ENCODE measurements around the gene KATNAL2.

The KATNAL2 gene, protein sequence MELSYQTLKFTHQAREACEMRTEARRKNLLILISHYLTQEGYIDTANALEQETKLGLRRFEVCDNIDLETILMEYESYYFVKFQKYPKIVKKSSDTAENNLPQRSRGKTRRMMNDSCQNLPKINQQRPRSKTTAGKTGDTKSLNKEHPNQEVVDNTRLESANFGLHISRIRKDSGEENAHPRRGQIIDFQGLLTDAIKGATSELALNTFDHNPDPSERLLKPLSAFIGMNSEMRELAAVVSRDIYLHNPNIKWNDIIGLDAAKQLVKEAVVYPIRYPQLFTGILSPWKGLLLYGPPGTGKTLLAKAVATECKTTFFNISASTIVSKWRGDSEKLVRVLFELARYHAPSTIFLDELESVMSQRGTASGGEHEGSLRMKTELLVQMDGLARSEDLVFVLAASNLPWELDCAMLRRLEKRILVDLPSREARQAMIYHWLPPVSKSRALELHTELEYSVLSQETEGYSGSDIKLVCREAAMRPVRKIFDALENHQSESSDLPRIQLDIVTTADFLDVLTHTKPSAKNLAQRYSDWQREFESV

DNA sequence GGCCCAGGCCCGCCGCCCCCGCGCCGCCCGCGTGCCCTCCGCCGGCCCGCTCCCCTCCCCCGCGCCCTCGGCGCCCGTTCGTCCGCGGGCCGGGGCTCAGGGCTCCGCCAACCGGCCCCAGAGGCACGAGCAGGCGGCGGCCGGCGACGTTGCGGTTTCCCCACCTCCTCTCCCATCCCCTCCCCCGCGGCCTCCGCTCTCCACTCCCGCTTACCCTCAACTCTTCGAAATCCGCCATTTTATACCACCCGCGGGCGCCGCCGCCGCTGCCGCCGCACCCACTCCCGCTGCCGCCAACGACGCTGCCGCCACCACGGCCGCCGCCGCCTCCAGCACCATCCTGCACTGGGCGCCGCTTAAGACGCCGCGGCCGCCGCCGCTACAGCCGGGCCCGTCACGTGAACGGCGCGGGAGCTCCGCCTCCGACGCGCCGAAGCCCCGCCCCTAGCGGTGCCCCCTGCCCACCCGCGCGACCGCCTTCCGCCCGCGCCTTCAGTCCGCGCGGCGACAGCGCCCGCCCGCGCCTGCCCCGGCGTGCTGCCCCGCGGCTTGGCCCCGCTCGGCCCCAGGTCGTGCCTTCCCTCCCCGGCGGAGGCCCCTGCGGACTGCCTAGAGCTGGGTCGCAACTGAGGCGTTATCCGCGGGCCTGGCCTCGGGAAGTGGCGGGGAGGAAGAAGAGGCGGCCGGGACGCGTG lies at the start of gene KATNAL2, which contains the start of gene PIAS2:
TSS of gene KATNAL2 (plus strand) at position 495 of the 695 bp plus-strand sequence. CDS start 29,271 bp downstream, outside the sequence.
TSS of gene PIAS2 (minus strand) at position 400 of the 695 bp plus-strand sequence. CDS start at position 238, 162 bp downstream.
- peak; percentile 50 to 54 for DNase-seq (ENCODE audit: low read depth in 2 of 2)

DNA sequence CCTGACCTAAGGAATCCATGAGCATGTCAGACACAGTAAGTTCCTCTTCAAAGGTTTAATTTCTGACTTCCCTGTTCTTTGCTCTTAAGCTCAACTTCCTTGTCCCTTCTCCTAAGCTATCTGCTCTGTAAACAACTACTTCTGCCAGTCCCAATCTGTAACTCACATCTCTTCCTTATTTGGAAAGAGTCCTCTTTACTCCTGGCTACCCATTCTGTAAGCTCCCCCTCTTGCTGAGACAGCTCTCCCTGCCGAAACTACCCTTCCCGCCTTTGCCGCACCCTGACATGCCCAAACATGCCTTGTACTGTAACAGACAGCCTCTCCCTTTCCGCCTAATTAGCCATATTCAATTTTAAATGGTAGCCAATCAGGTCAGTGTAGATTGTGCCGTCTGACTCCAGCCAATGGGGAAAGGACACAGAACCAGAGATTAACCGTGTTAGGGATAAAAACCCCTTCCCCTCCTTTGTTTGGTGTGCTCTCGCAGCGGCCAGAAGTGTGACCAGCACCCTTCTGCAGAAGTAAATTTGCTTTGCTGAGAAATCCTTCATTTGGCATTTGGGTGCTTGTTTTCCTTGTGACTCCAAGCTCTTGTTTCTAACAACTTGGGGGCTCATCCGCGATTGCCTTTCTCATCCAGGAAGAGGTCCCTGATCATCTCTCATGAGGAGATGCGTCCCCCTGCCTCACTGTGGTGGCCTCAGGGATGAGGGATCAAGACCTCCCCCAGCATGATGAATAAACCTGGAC lies 49.1 kb upstream of the KATNAL2 start:
- DNase-seq (ENCODE audit: low read depth in 2 of 2) = no peak

DNA sequence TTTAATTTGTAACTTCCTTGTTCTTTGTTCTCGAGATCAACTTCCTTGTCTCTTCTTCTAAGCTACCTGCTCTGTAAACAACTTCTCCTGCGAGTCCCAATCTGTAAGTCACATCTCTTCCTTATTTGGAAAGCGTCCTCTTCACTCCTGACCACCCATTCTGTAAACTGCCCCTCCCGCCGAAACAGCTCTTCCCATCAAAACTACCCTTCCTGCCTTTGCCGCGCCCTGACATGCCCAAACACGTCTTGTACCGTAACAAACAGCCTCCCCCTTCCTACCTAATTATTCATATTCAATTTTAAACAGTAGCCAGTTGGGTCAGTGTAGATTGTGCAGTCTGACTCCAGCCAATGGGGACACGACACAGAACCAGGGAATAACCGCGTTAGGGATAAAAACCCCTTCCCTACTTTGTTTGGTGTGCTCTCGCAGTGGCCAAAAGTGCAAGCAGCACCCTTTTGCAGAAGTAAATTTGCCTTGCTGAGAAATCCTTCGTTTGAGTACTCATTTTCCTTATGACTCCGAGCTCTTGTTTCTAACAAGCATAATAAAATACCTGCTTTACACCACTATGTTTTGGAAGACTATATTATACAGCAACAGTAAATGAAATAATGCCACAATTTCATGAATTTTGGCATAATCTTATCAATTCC lies 39.9 kb upstream of the KATNAL2 start:
- DNase-seq (ENCODE audit: low read depth in 2 of 2) = no peak

DNA sequence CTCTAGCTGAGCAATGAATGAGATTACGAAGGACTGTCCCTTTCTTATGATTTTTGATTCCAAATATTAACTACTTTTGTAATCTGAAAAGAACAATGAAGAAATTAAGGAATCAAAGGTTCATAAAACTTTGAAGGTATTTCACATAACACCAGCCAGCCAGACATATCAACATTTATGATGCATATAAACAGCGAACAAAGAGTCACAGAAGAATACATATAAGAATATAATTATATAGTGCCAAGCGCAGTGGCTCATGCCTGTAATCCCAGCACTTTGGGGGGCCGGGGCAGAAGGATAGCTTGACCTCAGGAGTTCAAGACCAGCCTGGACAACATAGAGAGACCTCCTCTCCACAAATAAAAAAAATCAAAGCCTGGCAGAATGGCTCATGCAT lies 34.2 kb upstream of the KATNAL2 start:
- DNase-seq (ENCODE audit: low read depth in 2 of 2) = no peak

DNA sequence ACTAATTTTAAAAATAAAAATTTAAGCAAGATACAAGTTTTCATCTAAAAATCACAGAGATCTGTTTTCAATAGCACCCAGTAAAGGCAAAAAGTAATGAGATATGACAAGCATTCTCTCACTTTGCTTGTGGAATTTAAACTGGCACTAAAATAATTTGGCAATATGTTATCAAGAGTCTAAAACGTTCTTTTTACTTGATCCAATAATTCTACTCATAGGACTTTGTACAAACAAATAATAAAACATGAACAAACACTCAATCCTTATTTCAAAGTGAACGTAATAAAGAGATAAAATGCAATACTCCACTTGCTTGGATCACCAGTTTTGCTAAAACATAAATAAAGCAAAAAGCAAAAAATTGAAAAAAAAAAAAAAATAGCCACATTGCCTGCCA lies 30.5 kb upstream of the KATNAL2 start:
- no peak for DNase-seq (ENCODE audit: low read depth in 2 of 2)

DNA sequence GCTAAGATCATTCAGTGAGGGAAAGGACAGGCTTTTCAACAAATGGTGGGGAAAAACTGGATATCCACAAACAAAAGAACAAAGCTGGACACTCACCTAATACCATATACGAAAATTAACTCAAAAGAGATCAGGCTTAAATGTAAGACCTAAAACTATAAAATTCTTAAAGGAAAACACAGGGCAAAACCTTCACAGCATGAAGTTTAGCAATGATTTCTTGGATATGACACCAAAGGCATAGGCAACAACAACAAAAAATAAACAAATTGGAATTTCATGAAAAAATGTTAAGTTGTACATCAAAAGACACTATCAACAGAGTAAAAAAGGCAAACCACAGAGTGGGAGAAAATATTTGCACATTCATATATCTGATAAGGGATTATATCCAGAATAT lies 28.4 kb upstream of the KATNAL2 start:
- no peak for DNase-seq (ENCODE audit: low read depth in 2 of 2)

DNA sequence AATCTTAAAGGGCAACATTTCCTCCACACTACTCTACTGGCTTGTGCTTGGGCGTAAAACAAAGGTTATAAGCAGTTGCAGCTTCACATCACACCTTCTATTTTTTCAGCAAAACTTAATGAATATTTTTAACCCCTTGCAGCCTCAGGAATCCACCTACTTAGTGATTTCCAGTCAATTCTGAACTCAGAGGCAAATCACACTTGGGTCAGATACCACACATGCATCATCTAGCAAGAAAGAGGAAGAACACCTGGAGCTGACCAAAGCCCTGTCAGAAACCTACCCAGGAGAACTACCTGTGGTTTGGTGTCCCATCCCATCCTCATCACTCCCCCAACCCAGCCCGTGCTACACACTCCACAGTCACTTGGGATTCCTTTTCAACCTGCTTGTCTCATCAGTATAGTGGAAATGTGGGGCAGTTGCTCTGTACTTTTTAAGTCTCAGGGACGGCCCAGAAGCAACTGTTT lies 25.6 kb upstream of the KATNAL2 start:
- DNase-seq (ENCODE audit: low read depth in 2 of 2) = no peak

DNA sequence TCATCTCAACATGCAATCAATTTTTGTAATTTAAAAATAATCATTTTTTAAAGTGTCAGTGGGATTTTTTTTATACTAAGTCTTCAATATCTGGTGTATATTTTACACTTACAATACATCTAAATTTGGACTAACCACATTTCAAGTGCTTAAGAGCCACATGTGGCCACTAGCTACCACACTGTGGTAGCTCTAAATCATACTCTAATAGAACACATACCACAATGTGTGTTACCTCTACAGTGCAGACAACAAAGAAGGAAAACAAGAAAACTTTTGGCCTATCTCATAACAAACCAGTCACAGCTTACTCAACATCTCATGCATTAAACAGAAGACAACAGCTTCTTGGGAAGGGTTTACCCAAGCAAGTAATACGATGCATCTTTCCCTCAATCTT lies 24.6 kb upstream of the KATNAL2 start:
- no peak for DNase-seq (ENCODE audit: low read depth in 2 of 2)

DNA sequence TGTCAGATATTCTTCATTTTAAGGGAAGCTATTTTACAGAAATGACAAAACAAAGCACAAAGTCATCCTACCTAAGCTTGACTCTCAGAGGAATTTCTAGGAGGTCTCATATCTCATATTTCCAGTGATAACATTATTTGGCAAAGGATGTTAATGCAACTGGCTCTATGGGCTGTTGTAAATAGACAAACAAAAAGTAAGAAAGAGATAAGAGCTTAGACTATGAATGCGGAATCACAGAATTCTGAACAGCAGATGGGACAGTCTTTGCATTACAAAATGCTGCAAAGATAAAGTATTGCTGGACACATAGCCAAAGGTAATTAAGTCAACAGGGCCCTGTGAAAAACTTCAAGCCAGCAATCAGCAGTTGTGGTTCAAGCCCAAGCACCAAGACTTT lies 24.0 kb upstream of the KATNAL2 start:
- no peak for DNase-seq (ENCODE audit: low read depth in 2 of 2)

DNA sequence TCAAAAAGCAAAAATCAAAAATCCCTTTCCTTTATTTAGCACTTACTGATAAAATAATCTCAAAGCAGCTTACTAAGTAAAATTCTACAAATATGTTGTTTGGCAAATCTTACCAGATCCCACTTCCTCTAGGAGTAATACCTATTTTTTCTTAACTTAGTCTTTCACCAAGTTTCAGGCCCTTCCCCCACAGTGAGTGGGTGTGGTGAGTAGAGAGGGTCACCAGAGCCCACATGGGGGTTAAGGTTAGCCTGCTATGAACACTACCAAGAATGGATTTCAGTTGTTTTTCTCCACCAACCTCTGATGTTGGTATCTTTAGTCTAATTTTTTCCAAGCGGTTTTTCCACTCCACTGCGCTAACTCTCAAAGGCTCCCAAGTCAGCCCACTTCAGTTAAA lies 23.3 kb upstream of the KATNAL2 start:
- no peak for DNase-seq (ENCODE audit: low read depth in 2 of 2)

DNA sequence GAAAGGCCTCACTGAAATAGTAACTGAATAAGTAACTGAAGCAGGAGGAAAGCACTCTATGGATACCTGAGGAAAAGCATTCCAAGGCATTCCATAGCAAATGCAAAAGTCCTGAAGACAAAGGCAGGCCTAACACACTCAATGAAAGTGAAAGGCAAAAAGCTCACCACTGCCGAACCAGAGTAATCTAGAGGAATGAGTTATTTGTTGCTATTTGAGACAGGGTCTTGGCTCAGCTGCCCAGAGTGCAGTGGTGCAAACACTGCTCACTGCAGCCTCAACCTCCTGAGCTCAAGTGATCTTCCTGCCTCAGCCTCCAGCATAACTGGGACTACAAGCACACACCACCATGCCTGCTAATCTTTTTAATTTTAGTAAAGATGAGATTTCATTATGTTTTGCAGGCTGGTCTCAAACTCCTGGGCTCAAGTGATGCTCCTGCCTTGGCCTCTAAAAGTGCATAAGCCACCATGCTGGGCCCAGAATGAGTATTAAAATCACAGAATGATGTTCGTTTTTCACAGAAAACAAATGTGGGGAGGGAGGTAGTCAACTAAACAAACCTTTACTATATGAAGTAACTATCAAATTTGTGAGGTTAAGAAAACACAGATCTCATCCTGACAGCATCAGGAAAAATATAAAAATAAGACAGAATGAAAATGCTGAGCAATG lies 18.0 kb upstream of the KATNAL2 start:
- DNase-seq (ENCODE audit: low read depth in 2 of 2) = no peak

DNA sequence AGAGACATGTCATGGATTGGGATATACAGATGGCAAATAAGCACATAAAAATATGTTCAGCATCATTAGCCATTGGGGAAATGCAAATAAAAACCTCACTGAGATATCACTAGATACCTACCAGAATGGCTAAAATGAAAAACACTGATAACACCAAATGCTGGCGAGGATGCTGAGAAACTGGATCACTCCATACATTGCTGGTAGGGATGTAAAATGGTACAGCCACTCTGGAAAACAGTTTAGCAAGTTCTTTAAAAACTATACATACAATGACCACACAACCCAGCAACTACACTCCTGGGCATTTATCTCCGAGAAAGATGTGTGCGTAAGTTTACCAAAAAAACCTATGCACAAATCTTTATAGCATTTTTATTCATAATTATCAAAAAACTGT lies 14.0 kb upstream of the KATNAL2 start:
- no peak for DNase-seq (ENCODE audit: low read depth in 2 of 2)

DNA sequence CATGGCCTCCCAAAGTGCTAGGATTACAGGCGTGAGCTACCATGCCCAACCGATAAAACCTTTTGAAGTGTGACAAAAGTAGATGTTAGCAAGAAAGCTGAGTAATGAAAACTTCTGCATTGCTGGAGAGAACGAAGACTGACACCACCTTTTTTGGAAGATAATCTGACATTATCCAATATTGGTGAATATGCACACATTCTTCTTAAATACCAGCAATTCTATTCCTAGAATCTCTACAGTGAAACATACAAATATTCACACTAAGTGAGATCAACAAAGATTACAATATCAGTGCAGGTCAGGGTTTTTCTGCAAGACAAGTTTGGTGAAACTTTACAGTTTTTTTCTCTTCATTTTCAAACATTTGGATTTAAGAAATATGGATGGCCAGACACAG lies 7.9 kb upstream of the KATNAL2 start:
- DNase-seq (ENCODE audit: low read depth in 2 of 2) = no peak

DNA sequence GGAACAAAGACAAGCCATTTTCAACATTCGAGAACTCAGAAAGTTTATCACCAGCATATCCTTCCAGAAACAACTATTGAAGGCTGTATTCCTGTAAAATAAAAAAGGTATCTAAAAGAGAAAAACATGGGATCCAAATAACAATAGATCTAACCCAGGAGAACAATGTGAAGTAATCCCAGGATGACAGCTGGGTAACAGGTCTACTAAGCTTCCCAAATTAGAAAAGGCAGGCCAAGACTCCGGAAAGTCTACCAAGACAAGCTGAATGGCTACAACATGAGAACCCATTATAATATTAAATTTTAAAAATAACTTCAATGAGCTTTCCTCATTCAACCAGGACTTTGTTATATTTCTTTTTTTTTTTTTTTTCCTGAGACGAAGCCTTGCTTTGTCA lies 6.5 kb upstream of the KATNAL2 start:
- no peak for DNase-seq (ENCODE audit: low read depth in 2 of 2)

DNA sequence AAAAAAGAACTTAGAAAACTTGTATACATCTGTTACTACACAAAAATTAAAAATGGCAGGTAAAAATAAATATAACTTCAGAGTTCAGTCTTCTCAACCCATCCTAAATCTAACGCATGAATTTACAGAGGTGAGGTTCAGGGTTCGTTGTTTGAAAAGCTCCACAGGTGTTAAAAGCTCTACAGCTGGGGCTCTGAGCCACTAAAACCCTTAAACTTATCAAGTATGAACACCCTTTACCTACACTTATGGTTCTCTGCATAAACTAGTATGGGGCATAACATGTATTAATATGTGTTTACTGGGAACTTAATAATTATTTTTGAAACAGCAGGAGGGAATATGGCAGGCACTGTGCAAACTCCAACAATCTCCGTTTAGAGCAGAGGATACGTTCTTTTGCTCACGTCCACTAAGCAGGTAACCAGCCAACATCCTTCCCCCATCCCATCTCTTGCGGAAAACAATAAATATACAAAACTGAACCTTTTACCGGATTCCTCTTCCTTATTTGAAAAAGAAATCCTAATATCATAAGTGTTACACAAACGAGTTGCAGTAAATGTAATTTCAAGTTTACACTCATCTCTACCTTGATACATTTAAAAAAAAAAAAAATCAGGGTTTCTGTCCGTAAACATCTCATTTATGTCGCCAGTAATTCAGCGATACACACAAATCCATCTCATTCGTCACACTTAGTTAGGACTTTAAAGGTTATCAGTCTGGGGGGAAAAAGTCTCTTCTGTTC lies 1.4 kb upstream of the KATNAL2 start:
- no peak for DNase-seq (ENCODE audit: low read depth in 2 of 2)

DNA sequence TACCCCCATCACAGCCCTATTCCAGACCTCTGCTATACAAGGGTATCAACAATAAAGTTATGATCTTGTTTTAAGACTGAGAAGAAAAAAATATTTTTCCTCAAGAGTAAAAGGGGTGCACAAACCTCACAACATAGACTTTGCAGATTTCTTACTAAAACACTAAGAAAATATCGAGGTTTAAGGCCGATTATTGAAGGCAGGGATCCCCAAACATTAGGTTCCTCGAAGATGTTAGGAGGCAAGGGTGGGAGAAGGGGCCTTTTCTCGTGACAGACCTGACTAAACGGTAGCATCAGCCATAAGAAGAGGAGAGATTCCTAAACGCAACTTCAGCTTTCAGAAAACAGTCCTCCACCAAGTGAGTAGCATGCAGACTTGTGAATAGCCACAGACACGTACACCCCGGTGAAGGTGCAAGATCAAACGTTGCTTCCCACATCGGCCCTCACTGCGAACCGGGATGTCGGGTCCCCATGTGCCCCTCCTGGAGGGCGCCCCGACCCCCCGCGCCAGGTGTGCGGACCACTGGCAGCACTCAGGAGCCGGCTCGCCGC lies 773 bp upstream of the KATNAL2 start:
- peak in 1 of 2 donors; percentile 12 for DNase-seq (ENCODE audit: low read depth in 2 of 2)

DNA sequence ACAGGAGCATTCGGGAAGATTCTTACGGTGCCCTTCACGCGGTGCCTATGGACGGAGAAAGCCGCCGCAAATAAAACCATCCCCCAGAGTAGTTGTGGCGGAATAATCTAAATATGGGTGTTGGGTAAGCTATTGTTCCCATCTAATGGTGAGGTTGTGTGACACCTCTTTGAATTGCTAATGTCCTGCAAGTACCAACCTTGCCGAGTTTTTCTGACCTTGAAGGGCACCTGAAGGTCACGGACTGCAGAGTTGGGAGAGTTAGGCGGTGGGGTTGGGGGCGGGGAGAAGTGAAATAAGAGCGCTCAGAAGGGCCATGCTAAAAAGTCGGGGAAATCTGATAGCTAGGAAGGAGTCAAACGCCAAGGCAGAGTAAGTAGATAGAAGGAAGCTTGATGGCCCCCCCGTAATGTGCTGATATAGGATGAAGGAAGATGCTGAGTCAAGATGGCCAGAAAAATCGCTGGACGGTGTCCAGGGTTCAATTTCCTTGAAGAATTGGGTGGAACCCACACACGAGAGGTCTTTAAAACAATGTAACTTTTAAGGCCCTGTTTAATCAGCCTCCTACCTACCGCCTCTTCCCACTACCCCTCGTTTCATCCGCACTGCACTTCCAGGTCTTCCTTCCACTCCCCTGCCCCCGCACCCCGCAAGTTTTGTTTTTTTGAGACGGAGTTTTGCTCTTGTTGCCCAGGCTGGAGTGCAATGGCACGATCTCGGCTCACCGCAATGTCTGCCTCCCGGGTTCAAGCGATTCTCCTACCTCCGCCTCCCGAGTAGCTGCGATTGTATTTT lies 600 bp downstream of the KATNAL2 start:
- DNase-seq (ENCODE audit: low read depth in 2 of 2) = peak in 1 of 2 donors; percentile 2

DNA sequence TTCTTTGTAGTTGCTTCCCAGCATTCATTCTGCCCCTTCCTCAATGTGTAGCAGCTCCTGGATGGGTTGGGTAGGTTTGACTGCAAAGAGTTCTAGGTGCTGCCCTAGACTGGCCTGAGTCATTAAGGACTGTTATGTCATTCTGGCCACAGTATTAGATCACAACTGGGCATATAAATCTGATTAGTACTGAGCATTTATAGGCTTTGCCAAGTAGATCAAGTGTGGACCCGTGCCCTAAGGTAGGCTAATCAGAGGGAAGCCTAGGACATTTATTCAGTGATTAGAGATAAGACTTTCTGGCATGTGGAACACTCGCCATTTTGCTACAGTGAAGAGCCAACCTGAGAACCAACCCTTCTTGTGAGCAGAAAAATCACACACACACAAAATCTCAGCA lies 2.7 kb downstream of the KATNAL2 start:
- no peak for DNase-seq (ENCODE audit: low read depth in 2 of 2)

DNA sequence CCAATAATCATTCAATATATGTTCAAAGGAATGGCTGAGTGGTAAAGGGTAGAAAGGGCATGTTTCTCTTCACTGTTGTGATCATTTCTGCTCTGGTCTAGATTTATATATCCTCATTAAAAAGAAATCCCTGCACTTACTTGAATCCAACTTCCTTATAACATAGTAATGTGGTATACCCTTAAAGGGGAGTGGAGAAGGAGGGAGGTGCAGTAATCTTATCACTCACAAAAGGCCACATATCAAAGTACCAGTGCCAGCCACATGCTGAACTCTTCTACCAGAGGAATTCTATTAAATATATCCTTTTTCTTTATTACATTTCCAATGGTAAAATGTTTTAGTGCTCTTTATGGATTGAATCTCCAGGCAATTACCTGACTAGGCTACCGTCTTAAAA lies 3.3 kb downstream of the KATNAL2 start:
- DNase-seq (ENCODE audit: low read depth in 2 of 2) = no peak
